ENCODE data around the gene DSCAM. TPM values are rescaled to one million over a fixed set of nuclear protein-coding genes. Genes with fewer than 3 reads are reported as not detected.

The DSCAM gene
- total and polyA plus RNA-seq, 2 experiments from 2014 or later = 0.07 TPM; not detected in 1

- TF ChIP-seq, protein P1, sequence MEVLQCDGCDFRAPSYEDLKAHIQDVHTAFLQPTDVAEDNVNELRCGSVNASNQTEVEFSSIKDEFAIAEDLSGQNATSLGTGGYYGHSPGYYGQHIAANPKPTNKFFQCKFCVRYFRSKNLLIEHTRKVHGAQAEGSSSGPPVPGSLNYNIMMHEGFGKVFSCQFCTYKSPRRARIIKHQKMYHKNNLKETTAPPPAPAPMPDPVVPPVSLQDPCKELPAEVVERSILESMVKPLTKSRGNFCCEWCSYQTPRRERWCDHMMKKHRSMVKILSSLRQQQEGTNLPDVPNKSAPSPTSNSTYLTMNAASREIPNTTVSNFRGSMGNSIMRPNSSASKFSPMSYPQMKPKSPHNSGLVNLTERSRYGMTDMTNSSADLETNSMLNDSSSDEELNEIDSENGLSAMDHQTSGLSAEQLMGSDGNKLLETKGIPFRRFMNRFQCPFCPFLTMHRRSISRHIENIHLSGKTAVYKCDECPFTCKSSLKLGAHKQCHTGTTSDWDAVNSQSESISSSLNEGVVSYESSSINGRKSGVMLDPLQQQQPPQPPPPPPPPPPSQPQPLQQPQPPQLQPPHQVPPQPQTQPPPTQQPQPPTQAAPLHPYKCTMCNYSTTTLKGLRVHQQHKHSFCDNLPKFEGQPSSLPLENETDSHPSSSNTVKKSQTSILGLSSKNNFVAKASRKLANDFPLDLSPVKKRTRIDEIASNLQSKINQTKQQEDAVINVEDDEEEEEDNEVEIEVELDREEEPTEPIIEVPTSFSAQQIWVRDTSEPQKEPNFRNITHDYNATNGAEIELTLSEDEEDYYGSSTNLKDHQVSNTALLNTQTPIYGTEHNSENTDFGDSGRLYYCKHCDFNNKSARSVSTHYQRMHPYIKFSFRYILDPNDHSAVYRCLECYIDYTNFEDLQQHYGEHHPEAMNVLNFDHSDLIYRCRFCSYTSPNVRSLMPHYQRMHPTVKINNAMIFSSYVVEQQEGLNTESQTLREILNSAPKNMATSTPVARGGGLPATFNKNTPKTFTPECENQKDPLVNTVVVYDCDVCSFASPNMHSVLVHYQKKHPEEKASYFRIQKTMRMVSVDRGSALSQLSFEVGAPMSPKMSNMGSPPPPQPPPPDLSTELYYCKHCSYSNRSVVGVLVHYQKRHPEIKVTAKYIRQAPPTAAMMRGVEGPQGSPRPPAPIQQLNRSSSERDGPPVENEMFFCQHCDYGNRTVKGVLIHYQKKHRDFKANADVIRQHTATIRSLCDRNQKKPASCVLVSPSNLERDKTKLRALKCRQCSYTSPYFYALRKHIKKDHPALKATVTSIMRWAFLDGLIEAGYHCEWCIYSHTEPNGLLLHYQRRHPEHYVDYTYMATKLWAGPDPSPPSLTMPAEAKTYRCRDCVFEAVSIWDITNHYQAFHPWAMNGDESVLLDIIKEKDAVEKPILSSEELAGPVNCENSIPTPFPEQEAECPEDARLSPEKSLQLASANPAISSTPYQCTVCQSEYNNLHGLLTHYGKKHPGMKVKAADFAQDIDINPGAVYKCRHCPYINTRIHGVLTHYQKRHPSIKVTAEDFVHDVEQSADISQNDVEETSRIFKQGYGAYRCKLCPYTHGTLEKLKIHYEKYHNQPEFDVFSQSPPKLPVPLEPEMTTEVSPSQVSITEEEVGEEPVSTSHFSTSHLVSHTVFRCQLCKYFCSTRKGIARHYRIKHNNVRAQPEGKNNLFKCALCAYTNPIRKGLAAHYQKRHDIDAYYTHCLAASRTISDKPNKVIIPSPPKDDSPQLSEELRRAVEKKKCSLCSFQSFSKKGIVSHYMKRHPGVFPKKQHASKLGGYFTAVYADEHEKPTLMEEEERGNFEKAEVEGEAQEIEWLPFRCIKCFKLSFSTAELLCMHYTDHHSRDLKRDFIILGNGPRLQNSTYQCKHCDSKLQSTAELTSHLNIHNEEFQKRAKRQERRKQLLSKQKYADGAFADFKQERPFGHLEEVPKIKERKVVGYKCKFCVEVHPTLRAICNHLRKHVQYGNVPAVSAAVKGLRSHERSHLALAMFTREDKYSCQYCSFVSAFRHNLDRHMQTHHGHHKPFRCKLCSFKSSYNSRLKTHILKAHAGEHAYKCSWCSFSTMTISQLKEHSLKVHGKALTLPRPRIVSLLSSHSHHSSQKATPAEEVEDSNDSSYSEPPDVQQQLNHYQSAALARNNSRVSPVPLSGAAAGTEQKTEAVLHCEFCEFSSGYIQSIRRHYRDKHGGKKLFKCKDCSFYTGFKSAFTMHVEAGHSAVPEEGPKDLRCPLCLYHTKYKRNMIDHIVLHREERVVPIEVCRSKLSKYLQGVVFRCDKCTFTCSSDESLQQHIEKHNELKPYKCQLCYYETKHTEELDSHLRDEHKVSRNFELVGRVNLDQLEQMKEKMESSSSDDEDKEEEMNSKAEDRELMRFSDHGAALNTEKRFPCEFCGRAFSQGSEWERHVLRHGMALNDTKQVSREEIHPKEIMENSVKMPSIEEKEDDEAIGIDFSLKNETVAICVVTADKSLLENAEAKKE (CRISPR knock-in tag; IDR thresholded peaks at IDR 0.05) = no peak
- TF ChIP-seq ETS1 (IDR thresholded peaks at IDR 0.05) (no peak), POLR2AphosphoS5 (IDR thresholded peaks at IDR 0.05; ENCODE audit: low read depth) (no peak), ZNF331 (CRISPR knock-in tag; IDR thresholded peaks at IDR 0.05; ENCODE audit: low read depth) (no peak), NANOG (IDR thresholded peaks at IDR 0.05; ENCODE audit: borderline replicate concordance) (no peak), STAT1 (IDR thresholded peaks at IDR 0.05; ENCODE audit: unreplicated experiment) (no peak)
These were observed 329.3 kb downstream of the DSCAM start (continued) for GRCh38 chr21:40517646-40518045.

- Histone ChIP-seq H3K4me1 (ENCODE audit: insufficient read depth) (no peaks in the 10 kb centered on the region), H3K27ac (ENCODE audit: low read depth) (no peak overlapping the region), H2AFZ (no peak overlapping the region), H3K27me3 (ENCODE audit: insufficient read depth) (no peaks in the 10 kb centered on the region), H3K9me2 (ENCODE audit: insufficient read depth) (peaks cover 3% of the 10 kb centered on the region; the same call in 1 of the 2 replicates), H3K4me3 (no peak overlapping the region), H3K36me3 (ENCODE audit: insufficient read depth) (no peaks in the 10 kb centered on the region), H3K4me2 (peak overlapping the region; percentile 11), H4K20me1 (replicated peaks; ENCODE audit: insufficient read depth) (no peaks in the 10 kb centered on the region), H3K79me2 (replicated peaks; ENCODE audit: insufficient read depth) (no peaks in the 10 kb centered on the region), H3F3A (replicated peaks; ENCODE audit: low read depth) (no peaks in the 10 kb centered on the region)
- Mint-ChIP-seq H3K27ac (no peak overlapping the region), H3K4me3 (no peak overlapping the region), H3K27me3 (ENCODE audit: insufficient read depth, low read depth, poor library complexity) (peaks cover 5% of the 10 kb centered on the region), H3K36me3 (ENCODE audit: low read depth) (peaks cover 4% of the 10 kb centered on the region; the same call in 2 of the 3 replicates), H3K9me3 (peaks cover 72% of the 10 kb centered on the region), H3K4me1 (peaks cover 6% of the 10 kb centered on the region; the same call in 2 of the 3 replicates)
- no peak for ATAC-seq
- DNase-seq (ENCODE audit: low spot score) = peak; percentile 52
- no peak for TF ChIP-seq NANOG (IDR thresholded peaks at IDR 0.05; ENCODE audit: borderline replicate concordance)
- TF ChIP-seq EZH2phosphoT487 (IDR thresholded peaks at IDR 0.05; ENCODE audit: unreplicated experiment) = no peak
- TF ChIP-seq ETS1 (IDR thresholded peaks at IDR 0.05) = no peak
- TF ChIP-seq, protein P2, sequence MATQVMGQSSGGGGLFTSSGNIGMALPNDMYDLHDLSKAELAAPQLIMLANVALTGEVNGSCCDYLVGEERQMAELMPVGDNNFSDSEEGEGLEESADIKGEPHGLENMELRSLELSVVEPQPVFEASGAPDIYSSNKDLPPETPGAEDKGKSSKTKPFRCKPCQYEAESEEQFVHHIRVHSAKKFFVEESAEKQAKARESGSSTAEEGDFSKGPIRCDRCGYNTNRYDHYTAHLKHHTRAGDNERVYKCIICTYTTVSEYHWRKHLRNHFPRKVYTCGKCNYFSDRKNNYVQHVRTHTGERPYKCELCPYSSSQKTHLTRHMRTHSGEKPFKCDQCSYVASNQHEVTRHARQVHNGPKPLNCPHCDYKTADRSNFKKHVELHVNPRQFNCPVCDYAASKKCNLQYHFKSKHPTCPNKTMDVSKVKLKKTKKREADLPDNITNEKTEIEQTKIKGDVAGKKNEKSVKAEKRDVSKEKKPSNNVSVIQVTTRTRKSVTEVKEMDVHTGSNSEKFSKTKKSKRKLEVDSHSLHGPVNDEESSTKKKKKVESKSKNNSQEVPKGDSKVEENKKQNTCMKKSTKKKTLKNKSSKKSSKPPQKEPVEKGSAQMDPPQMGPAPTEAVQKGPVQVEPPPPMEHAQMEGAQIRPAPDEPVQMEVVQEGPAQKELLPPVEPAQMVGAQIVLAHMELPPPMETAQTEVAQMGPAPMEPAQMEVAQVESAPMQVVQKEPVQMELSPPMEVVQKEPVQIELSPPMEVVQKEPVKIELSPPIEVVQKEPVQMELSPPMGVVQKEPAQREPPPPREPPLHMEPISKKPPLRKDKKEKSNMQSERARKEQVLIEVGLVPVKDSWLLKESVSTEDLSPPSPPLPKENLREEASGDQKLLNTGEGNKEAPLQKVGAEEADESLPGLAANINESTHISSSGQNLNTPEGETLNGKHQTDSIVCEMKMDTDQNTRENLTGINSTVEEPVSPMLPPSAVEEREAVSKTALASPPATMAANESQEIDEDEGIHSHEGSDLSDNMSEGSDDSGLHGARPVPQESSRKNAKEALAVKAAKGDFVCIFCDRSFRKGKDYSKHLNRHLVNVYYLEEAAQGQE (IDR thresholded peaks at IDR 0.05; ENCODE audit: unreplicated experiment) = no peak
- TF ChIP-seq POLR2AphosphoS5 (IDR thresholded peaks at IDR 0.05; ENCODE audit: low read depth) = no peak
- TF ChIP-seq, protein P3, sequence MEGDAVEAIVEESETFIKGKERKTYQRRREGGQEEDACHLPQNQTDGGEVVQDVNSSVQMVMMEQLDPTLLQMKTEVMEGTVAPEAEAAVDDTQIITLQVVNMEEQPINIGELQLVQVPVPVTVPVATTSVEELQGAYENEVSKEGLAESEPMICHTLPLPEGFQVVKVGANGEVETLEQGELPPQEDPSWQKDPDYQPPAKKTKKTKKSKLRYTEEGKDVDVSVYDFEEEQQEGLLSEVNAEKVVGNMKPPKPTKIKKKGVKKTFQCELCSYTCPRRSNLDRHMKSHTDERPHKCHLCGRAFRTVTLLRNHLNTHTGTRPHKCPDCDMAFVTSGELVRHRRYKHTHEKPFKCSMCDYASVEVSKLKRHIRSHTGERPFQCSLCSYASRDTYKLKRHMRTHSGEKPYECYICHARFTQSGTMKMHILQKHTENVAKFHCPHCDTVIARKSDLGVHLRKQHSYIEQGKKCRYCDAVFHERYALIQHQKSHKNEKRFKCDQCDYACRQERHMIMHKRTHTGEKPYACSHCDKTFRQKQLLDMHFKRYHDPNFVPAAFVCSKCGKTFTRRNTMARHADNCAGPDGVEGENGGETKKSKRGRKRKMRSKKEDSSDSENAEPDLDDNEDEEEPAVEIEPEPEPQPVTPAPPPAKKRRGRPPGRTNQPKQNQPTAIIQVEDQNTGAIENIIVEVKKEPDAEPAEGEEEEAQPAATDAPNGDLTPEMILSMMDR (conservative IDR thresholded peaks at IDR 0.05; ENCODE audit: low read depth in 2 of 2) = no peak
- no peak for TF ChIP-seq ZNF331 (CRISPR knock-in tag; IDR thresholded peaks at IDR 0.05; ENCODE audit: low read depth)
These were observed 330.6 kb downstream of the DSCAM start for GRCh38 chr21:40516335-40516734.

All from GM23338 (cell line).